GM12875 (cell line): ENCODE results near the gene SLC36A2.
"Not testable (repeated sequence)": the region's sequence is repeated elsewhere in the genome, so short reads cannot be mapped to it uniquely, and the experiment has no call there.

Experiments used
- H3K4me3 ChIP-seq: one replicate; pipeline ENCODE4 v1.5.1; 2011; ENCODE audit warnings: low read depth, low read length, control low read depth
- CTCF ChIP-seq: IDR thresholded peaks from 2 replicates; pipeline ENCODE4 v1.5.1; 2011; ENCODE audit warnings: low read depth, mild to moderate bottlenecking, control low read depth, inconsistent platforms, low read length, moderate library complexity, borderline replicate concordance; ENCODE audit not compliant: insufficient read depth

SLC36A2 gene

DNA sequence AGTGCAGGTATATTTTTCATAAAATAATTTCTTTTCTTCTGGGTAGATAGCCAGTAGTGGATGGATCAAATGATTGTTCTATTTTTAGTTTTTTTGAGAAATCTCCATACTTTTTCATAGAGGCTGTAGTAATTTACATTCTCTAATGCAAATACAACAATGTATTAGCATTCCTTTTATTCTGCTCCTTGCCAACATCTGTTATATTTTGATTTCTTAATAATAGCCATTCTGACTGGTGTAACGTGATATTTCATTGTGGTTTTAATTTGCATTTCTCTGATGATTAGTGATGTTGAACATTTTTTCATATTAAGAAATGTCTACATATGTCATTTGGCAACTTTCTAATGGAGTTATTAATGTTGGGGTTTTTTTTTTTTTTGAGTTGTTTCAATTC, 27.2 kb upstream of the SLC36A2 start:
- TF ChIP-seq CTCF: no peak
- no peak overlapping the region for H3K4me3 ChIP-seq

DNA sequence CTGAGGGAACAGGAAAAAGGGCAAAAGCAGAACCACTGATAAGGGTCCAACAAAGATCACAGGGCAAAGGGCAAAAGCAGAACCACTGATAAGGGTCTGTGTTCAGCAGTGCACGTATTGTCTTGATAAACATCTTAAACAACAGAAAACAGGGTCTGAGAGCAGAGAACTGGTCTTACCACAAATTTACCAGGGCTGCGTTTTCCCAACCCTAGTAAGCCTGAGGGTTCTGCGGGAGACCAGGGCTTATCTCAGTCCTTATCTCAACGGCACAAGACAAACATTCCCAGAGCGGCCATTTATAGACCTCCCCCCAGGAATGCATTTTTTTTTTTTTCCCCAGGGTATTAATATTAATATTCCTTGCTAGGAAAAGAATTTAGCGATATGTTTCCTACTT, 19.7 kb upstream of the SLC36A2 start:
- H3K4me3 ChIP-seq: not testable (repeated sequence)

DNA sequence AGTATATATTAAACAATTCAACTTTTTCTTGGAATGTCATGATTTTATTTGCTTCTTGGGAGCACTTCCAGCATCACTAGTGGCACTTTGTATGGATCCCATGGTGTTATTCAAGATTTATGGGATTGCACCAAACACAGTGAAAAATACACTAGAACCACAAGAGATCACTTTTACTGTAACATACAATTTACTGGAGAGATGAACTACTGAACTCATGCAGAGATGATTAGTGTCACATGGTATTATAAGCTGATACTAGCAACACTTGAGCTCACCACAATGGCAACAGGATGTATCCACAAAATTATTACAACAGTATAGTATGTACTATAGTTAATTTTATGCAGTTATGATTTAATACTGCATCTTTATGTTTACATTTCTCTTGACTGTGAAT, 16.3 kb upstream of the SLC36A2 start:
- TF ChIP-seq CTCF: no peak
- no peak overlapping the region for H3K4me3 ChIP-seq

DNA sequence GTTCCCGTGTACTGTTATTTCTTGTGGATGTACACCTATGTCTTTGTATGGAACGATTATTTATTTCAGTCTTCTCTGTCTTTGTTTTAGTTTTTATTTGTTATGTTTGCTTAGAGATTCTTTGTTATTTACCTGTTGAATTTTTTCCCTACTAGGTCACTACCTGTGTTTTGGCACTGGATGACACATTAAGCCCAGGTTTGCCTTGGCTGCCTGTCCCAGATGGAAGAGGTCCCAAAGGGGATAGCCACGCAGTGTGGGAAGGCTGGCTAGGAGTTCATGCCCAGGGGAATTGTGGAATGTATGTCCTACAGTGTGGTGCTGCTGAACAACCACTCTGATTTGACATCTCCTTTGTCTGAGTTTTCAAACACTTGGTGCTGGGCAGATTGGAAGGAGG, 15.6 kb upstream of the SLC36A2 start:
- TF ChIP-seq CTCF: no peak
- H3K4me3 ChIP-seq: no peak overlapping the region

GRCh38 chr5:151359391-151359790, 12.0 kb upstream of the SLC36A2 start:
- no peak for TF ChIP-seq CTCF
- no peak overlapping the region for H3K4me3 ChIP-seq

GRCh38 chr5:151357792-151358191, 10.4 kb upstream of the SLC36A2 start:
- TF ChIP-seq CTCF: no peak
- no peak overlapping the region for H3K4me3 ChIP-seq

- H3K4me3 ChIP-seq: no peak overlapping the region
- TF ChIP-seq CTCF: no peak
These were observed 9.7 kb upstream of the SLC36A2 start for GRCh38 chr5:151357097-151357496.

- no peak overlapping the region for H3K4me3 ChIP-seq
- no peak for TF ChIP-seq CTCF
These were observed 4.3 kb upstream of the SLC36A2 start for GRCh38 chr5:151351671-151352070.
